ENCODE data around the gene PPP4R4. TPM values are rescaled to one million over a fixed set of nuclear protein-coding genes. Genes with fewer than 3 reads are reported as not detected.

The PPP4R4 gene
- total RNA-seq, 1 donor from 2014 or later, result 25.5 TPM

DNA sequence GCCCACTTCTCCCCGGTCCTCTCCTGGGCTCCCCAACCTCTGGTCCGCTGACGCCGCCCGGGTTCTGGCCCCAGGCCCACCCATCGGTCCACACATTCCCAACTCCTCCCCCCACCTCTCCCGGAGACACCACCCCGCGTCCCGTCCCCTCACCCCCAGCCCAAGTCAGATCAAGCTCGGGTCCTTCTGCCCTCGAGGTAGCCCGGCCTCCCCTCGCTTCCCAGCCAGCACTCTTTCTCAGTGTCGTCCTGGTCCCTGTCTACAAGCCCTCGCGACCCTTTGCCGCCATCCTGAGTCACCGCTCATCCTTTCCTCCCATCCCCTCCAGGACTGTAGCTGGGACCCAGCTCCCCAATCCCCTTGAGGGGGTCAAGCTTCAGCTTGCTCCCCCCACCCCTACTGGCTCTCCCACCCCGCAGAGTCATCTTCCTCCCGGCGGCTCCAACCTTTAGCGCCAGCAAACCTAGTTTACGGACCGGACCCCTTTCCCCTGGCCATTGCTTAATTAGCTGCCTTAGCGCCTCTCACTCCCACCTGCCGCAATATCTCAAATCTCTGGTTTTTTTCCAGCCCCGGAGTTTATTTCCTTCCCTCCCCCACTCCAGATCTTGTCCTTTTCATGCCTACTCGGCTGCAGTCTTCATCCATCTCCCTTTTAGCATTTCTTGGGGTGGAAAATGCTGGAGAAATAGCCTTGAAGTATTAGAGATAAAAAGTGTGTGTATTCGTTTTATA lies 1.1 kb downstream of the PPP4R4 start:
- Histone ChIP-seq H3K27me3 (peaks cover 20% of the 10 kb centered on the region), H3F3A (ENCODE audit: low read depth) (peaks cover 31% of the 10 kb centered on the region), H3K9me3 (ENCODE audit: low read depth) (no peaks in the 10 kb centered on the region), H2AFZ (replicated peaks) (peak overlapping the region; percentile 74), H3K9ac (peak overlapping the region; percentile 60), H4K20me1 (ENCODE audit: low read depth) (peaks cover 10% of the 10 kb centered on the region), H3K36me3 (no peaks in the 10 kb centered on the region), H3K27ac (no peak overlapping the region), H3K4me2 (peak overlapping the region; percentile 96), H3K4me3 (peak overlapping the region; percentile 97), H3K79me2 (ENCODE audit: low read depth) (peaks cover 53% of the 10 kb centered on the region), H3K4me1 (peaks cover 34% of the 10 kb centered on the region)
- H3K9me3 Mint-ChIP-seq, result no peaks in the 10 kb centered on the region
- H3K4me3 Mint-ChIP-seq, result peak overlapping the region; percentile 90
- peak; percentile 72 for DNase-seq (ENCODE audit: low spot score)
- TF ChIP-seq EZH2 (IDR thresholded peaks at IDR 0.05) (no peak), EZH2phosphoT487 (IDR thresholded peaks at IDR 0.05) (no peak)
- TF ChIP-seq, protein P1, sequence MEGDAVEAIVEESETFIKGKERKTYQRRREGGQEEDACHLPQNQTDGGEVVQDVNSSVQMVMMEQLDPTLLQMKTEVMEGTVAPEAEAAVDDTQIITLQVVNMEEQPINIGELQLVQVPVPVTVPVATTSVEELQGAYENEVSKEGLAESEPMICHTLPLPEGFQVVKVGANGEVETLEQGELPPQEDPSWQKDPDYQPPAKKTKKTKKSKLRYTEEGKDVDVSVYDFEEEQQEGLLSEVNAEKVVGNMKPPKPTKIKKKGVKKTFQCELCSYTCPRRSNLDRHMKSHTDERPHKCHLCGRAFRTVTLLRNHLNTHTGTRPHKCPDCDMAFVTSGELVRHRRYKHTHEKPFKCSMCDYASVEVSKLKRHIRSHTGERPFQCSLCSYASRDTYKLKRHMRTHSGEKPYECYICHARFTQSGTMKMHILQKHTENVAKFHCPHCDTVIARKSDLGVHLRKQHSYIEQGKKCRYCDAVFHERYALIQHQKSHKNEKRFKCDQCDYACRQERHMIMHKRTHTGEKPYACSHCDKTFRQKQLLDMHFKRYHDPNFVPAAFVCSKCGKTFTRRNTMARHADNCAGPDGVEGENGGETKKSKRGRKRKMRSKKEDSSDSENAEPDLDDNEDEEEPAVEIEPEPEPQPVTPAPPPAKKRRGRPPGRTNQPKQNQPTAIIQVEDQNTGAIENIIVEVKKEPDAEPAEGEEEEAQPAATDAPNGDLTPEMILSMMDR (IDR thresholded peaks at IDR 0.05), result no peak
- peak overlapping the region; percentile 81 for H3K27ac Mint-ChIP-seq
- H3K36me3 Mint-ChIP-seq, result no peaks in the 10 kb centered on the region
- peaks cover 14% of the 10 kb centered on the region for H3K27me3 Mint-ChIP-seq (ENCODE audit: insufficient read depth, low read depth)
- peaks cover 17% of the 10 kb centered on the region for H3K4me1 Mint-ChIP-seq

DNA sequence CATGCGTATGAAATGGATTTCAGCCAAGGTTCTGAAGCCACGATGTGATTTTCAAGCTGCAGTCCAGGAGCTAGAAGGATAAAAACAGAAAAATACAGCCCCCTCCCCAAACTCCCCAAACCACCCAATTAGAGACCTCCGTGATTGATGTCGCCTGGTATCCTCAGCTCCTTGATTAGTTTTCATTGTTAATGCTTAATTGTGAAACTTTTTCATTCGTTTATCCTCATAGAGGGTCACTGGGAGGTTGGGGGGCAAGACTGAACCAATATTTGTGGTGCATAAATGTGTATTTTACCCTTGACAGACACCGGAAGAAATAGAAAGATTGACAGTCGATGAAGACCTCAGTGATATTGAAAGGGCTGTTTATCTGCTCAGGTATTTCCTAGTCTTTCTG lies 1.6 kb downstream of the PPP4R4 start:
- H3K4me3 Mint-ChIP-seq, result peak overlapping the region; percentile 90
- no peak for DNase-seq (ENCODE audit: low spot score)
- H3K9me3 Mint-ChIP-seq, result no peaks in the 10 kb centered on the region
- H3K4me1 Mint-ChIP-seq, result peaks cover 22% of the 10 kb centered on the region
- no peak overlapping the region for H3K27ac Mint-ChIP-seq
- peaks cover 31% of the 10 kb centered on the region for H3F3A ChIP-seq (ENCODE audit: low read depth)
- peaks cover 38% of the 10 kb centered on the region for H3K4me1 ChIP-seq
- H3K79me2 ChIP-seq (ENCODE audit: low read depth), result peaks cover 57% of the 10 kb centered on the region
- peak overlapping the region; percentile 74 for H2AFZ ChIP-seq (replicated peaks)
- H3K9ac ChIP-seq, result no peak overlapping the region
- no peaks in the 10 kb centered on the region for H3K36me3 Mint-ChIP-seq
- peak overlapping the region; percentile 97 for H3K4me3 ChIP-seq
- peak overlapping the region; percentile 96 for H3K4me2 ChIP-seq
- H3K36me3 ChIP-seq, result no peaks in the 10 kb centered on the region
- H3K27me3 Mint-ChIP-seq (ENCODE audit: insufficient read depth, low read depth), result peaks cover 14% of the 10 kb centered on the region
- peaks cover 12% of the 10 kb centered on the region for H4K20me1 ChIP-seq (ENCODE audit: low read depth)
- no peak overlapping the region for H3K27ac ChIP-seq
- no peak for TF ChIP-seq EZH2phosphoT487 (IDR thresholded peaks at IDR 0.05)
- TF ChIP-seq, protein P1 (IDR thresholded peaks at IDR 0.05), result no peak
- no peak for TF ChIP-seq EZH2 (IDR thresholded peaks at IDR 0.05)
- no peaks in the 10 kb centered on the region for H3K9me3 ChIP-seq (ENCODE audit: low read depth)
- peaks cover 20% of the 10 kb centered on the region for H3K27me3 ChIP-seq

DNA sequence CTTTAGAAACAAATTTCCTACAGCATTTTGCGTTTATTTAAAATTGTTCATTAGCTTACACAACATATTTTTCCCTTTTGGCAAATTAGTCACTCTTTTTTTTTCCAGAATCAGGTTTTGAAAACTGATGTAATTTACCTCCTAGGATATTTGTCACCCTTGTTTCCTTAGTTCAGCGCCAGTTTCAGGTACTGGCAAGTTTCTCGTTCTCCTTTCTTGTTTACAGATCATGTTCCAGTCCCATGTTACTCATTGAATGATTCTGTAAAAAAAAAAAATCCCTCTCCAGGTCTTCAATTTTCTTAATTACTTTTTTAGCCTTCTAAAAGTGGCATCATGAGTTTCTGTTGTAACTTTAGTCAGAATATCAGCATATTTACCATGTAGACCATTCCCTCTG lies 2.7 kb downstream of the PPP4R4 start:
- Mint-ChIP-seq H3K27ac (no peak overlapping the region), H3K4me1 (peaks cover 22% of the 10 kb centered on the region), H3K4me3 (no peak overlapping the region), H3K36me3 (no peaks in the 10 kb centered on the region), H3K9me3 (no peaks in the 10 kb centered on the region), H3K27me3 (ENCODE audit: insufficient read depth, low read depth) (peaks cover 12% of the 10 kb centered on the region)
- Histone ChIP-seq H3K9ac (no peak overlapping the region), H3K4me1 (peaks cover 38% of the 10 kb centered on the region), H3K9me3 (ENCODE audit: low read depth) (no peaks in the 10 kb centered on the region), H2AFZ (replicated peaks) (no peak overlapping the region), H3K79me2 (ENCODE audit: low read depth) (peaks cover 68% of the 10 kb centered on the region), H3K36me3 (no peaks in the 10 kb centered on the region), H3K27ac (no peak overlapping the region), H3K4me2 (peak overlapping the region; percentile 96), H3F3A (ENCODE audit: low read depth) (peaks cover 31% of the 10 kb centered on the region), H3K4me3 (no peak overlapping the region), H3K27me3 (peaks cover 16% of the 10 kb centered on the region), H4K20me1 (ENCODE audit: low read depth) (peaks cover 12% of the 10 kb centered on the region)
- DNase-seq (ENCODE audit: low spot score), result no peak
- TF ChIP-seq, protein P1 (IDR thresholded peaks at IDR 0.05), result no peak
